ENCODE results near the gene MYO1B. TPM values are rescaled to one million over a fixed set of nuclear protein-coding genes. Genes with fewer than 3 reads are reported as not detected.

Gene MYO1B
- total RNA-seq, 1 experiment from 2014 or later, result not detected

DNA sequence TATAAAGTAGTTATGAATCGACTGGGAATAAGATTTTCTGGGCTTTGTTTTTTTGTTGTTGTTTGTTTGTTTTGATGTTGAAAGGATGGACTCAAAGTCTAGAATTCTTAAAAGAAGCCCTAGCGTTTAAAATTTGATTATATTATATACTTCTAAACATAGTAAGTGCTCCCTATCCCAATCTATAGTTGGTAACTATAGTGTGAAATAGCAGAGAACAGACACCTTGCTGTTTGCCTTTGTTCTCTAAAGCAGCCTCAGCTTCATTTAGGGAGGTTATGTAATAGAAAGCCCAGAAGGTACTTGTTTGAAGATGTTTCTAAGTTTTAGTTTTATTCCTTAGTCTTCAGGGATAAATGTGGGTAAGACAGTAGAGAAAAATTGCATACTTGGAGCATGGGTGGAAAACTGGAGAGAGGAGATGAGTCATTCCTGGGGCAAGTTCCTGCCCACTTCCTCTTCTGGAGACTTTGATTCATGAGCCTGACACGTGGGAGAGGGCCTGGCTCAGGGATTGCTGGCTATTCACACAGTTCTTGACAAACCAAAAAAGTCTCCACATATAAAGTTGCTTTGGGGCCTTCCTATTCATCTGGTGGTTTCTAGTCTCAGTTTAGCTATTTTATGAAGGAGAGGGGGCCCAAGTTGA, 131.9 kb downstream of the MYO1B start:
- Histone ChIP-seq H3K36me3 (ENCODE audit: insufficient read depth, low read length) (no peaks in the 10 kb centered on the region), H2AFZ (ENCODE audit: low read length) (no peak overlapping the region), H3K27me3 (ENCODE audit: low read length) (no peaks in the 10 kb centered on the region), H3K4me2 (ENCODE audit: low read depth, low read length, poor library complexity, severe bottlenecking) (no peak overlapping the region), H4K20me1 (ENCODE audit: insufficient read depth, low read depth, low read length) (no peaks in the 10 kb centered on the region), H3K27ac (ENCODE audit: low read length) (no peak overlapping the region), H3K9me3 (ENCODE audit: low read length) (no peaks in the 10 kb centered on the region), H3K9me2 (replicated peaks; ENCODE audit: insufficient read depth, low read length) (no peaks in the 10 kb centered on the region), H3K9ac (ENCODE audit: low read length) (no peak overlapping the region), H3K79me2 (ENCODE audit: low read length) (no peaks in the 10 kb centered on the region), H3K4me3 (ENCODE audit: low read length) (no peak overlapping the region), H3K4me1 (ENCODE audit: low read length) (no peaks in the 10 kb centered on the region)
- DNase-seq, result no peak

DNA sequence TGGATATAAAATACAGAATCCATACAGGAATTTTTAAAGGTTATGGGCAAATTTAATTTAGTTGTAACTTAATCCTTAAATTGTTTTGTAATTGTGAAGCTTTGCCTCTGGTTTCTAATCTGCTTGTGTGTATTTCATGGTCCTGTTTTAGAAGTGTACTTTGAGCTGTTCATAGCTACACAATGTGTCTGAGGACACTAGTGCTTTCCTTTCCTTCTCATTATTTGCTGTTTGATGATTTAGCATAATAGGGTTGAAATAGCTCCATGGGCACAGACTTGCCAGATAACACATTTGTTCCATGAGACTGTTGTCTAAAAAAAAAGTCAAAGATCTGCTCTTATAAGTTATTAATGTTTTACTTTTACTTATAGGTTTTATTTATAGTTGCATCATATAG, 134.2 kb downstream of the MYO1B start:
- no peak for DNase-seq
- no peaks in the 10 kb centered on the region for H3K4me1 ChIP-seq (ENCODE audit: low read length)
- H3K9ac ChIP-seq (ENCODE audit: low read length), result no peak overlapping the region
- H4K20me1 ChIP-seq (ENCODE audit: insufficient read depth, low read depth, low read length), result no peaks in the 10 kb centered on the region
- no peak overlapping the region for H3K4me3 ChIP-seq (ENCODE audit: low read length)
- H3K79me2 ChIP-seq (ENCODE audit: low read length), result no peaks in the 10 kb centered on the region
- no peaks in the 10 kb centered on the region for H3K9me2 ChIP-seq (replicated peaks; ENCODE audit: insufficient read depth, low read length)
- no peak overlapping the region for H3K27ac ChIP-seq (ENCODE audit: low read length)
- H3K27me3 ChIP-seq (ENCODE audit: low read length), result no peaks in the 10 kb centered on the region
- H3K9me3 ChIP-seq (ENCODE audit: low read length), result no peaks in the 10 kb centered on the region
- no peak overlapping the region for H2AFZ ChIP-seq (ENCODE audit: low read length)
- H3K4me2 ChIP-seq (ENCODE audit: low read depth, low read length, poor library complexity, severe bottlenecking), result no peak overlapping the region
- H3K36me3 ChIP-seq (ENCODE audit: insufficient read depth, low read length), result no peaks in the 10 kb centered on the region

DNA sequence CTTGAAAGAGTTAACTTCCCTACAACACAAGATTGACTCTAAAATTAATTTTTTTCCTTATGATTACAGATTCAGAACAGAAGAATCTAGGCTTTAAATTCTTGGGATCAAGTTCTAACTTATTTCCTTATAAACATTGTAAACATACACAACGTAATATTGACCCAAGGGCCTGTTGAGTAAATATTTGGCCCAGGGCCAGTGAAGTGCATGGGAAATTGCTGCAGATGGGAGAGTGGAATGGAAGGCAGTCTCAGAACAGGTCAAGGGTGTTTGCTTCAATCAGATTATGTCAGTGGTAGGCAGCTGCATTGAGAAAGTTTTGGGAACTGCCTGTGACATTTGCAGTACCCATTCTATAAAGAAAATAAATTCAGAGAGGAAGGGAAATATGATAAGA, 137.6 kb downstream of the MYO1B start:
- Histone ChIP-seq H3K4me2 (ENCODE audit: low read depth, low read length, poor library complexity, severe bottlenecking) (no peak overlapping the region), H3K36me3 (ENCODE audit: insufficient read depth, low read length) (no peaks in the 10 kb centered on the region), H3K27me3 (ENCODE audit: low read length) (no peaks in the 10 kb centered on the region), H3K4me1 (ENCODE audit: low read length) (no peaks in the 10 kb centered on the region), H3K9ac (ENCODE audit: low read length) (no peak overlapping the region), H3K4me3 (ENCODE audit: low read length) (no peak overlapping the region), H3K9me2 (replicated peaks; ENCODE audit: insufficient read depth, low read length) (no peaks in the 10 kb centered on the region), H3K79me2 (ENCODE audit: low read length) (no peaks in the 10 kb centered on the region), H3K27ac (ENCODE audit: low read length) (no peak overlapping the region), H3K9me3 (ENCODE audit: low read length) (no peaks in the 10 kb centered on the region), H2AFZ (ENCODE audit: low read length) (no peak overlapping the region), H4K20me1 (ENCODE audit: insufficient read depth, low read depth, low read length) (no peaks in the 10 kb centered on the region)
- DNase-seq, result no peak

DNA sequence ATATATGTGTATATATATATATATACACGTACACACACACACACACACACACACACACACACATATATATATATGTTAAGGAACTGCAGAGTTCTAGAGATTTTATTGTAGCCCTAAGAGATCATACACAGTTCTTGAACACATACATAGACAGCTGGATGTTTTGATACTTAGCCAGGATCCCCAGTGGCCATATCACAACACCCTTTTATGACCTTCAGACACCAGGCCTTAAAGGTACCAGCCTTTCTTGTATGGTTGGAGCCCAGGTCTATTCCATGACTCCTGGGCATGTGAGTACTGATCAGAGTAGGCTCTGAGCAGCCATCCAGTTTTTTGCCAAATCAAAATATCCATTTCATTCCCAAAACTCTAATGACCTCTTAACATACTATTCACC, 138.3 kb downstream of the MYO1B start:
- Histone ChIP-seq H3K9ac (ENCODE audit: low read length) (no peak overlapping the region), H3K27me3 (ENCODE audit: low read length) (no peaks in the 10 kb centered on the region), H3K79me2 (ENCODE audit: low read length) (no peaks in the 10 kb centered on the region), H3K9me3 (ENCODE audit: low read length) (no peaks in the 10 kb centered on the region), H3K27ac (ENCODE audit: low read length) (no peak overlapping the region), H2AFZ (ENCODE audit: low read length) (no peak overlapping the region), H4K20me1 (ENCODE audit: insufficient read depth, low read depth, low read length) (no peaks in the 10 kb centered on the region), H3K4me1 (ENCODE audit: low read length) (no peaks in the 10 kb centered on the region), H3K4me2 (ENCODE audit: low read depth, low read length, poor library complexity, severe bottlenecking) (no peak overlapping the region), H3K36me3 (ENCODE audit: insufficient read depth, low read length) (no peaks in the 10 kb centered on the region), H3K4me3 (ENCODE audit: low read length) (no peak overlapping the region), H3K9me2 (replicated peaks; ENCODE audit: insufficient read depth, low read length) (no peaks in the 10 kb centered on the region)
- DNase-seq, result no peak

DNA sequence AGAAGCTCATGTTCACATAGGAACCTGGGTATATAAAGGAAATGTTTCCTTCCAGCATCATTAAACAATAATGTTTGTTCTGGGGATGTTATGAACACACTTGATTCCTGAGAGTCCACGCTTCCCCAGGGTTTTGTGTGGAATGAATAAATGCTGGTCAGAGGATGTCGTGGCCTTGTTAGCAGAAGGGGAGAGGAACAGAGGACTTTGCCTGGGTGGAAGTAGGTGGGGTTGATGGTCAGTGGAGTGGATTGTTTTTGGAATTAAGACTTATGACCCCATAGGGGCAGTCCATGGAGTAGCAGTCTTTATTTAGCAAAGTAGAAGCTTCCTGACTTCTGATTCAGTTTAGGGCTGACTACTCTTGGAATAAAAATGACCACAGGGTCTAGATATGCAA, 139.6 kb downstream of the MYO1B start:
- H2AFZ ChIP-seq (ENCODE audit: low read length), result no peak overlapping the region
- no peaks in the 10 kb centered on the region for H4K20me1 ChIP-seq (ENCODE audit: insufficient read depth, low read depth, low read length)
- no peak overlapping the region for H3K4me2 ChIP-seq (ENCODE audit: low read depth, low read length, poor library complexity, severe bottlenecking)
- H3K4me3 ChIP-seq (ENCODE audit: low read length), result no peak overlapping the region
- no peaks in the 10 kb centered on the region for H3K4me1 ChIP-seq (ENCODE audit: low read length)
- H3K9me2 ChIP-seq (replicated peaks; ENCODE audit: insufficient read depth, low read length), result no peaks in the 10 kb centered on the region
- no peak overlapping the region for H3K27ac ChIP-seq (ENCODE audit: low read length)
- H3K79me2 ChIP-seq (ENCODE audit: low read length), result no peaks in the 10 kb centered on the region
- H3K9me3 ChIP-seq (ENCODE audit: low read length), result no peaks in the 10 kb centered on the region
- H3K36me3 ChIP-seq (ENCODE audit: insufficient read depth, low read length), result no peaks in the 10 kb centered on the region
- no peak overlapping the region for H3K9ac ChIP-seq (ENCODE audit: low read length)
- DNase-seq, result no peak
- no peaks in the 10 kb centered on the region for H3K27me3 ChIP-seq (ENCODE audit: low read length)

DNA sequence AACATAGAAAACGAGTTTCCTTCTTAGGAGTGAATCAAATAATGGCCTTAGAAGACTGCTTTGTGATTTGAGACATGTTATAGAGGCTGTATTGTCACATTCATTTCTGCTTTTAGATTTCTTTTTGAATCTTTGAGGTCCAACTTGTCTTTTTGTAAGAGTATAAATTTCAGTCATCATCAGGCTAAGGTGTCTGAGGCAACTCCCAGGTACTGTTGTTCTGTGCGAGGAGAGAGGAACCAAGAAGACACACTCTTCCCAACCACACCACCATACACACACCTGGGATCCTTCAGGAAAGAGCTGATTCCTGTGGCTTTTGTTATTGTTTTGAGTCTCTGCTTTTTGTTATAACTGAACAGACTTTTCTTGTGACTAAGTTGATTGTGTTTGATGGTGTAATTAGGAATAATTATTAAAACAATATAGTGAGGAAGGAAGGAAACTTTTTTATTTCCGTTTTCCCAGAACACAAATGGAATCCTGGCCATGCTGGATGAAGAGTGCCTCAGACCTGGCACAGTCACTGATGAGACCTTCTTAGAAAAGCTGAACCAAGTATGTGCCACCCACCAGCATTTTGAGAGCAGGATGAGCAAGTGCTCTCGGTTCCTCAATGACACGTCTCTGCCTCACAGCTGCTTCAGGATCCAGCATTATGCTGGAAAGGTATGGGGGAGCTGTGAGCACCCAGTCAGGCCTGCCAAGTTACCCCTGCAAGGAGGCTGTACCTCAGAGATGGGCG, 140.4 kb downstream of the MYO1B start:
- H4K20me1 ChIP-seq (ENCODE audit: insufficient read depth, low read depth, low read length), result no peaks in the 10 kb centered on the region
- H3K4me2 ChIP-seq (ENCODE audit: low read depth, low read length, poor library complexity, severe bottlenecking), result no peak overlapping the region
- no peak overlapping the region for H2AFZ ChIP-seq (ENCODE audit: low read length)
- no peaks in the 10 kb centered on the region for H3K9me2 ChIP-seq (replicated peaks; ENCODE audit: insufficient read depth, low read length)
- no peak for DNase-seq
- H3K9ac ChIP-seq (ENCODE audit: low read length), result no peak overlapping the region
- no peak overlapping the region for H3K27ac ChIP-seq (ENCODE audit: low read length)
- no peaks in the 10 kb centered on the region for H3K9me3 ChIP-seq (ENCODE audit: low read length)
- no peaks in the 10 kb centered on the region for H3K4me1 ChIP-seq (ENCODE audit: low read length)
- no peaks in the 10 kb centered on the region for H3K36me3 ChIP-seq (ENCODE audit: insufficient read depth, low read length)
- H3K4me3 ChIP-seq (ENCODE audit: low read length), result no peak overlapping the region
- no peaks in the 10 kb centered on the region for H3K27me3 ChIP-seq (ENCODE audit: low read length)
- no peaks in the 10 kb centered on the region for H3K79me2 ChIP-seq (ENCODE audit: low read length)

DNA sequence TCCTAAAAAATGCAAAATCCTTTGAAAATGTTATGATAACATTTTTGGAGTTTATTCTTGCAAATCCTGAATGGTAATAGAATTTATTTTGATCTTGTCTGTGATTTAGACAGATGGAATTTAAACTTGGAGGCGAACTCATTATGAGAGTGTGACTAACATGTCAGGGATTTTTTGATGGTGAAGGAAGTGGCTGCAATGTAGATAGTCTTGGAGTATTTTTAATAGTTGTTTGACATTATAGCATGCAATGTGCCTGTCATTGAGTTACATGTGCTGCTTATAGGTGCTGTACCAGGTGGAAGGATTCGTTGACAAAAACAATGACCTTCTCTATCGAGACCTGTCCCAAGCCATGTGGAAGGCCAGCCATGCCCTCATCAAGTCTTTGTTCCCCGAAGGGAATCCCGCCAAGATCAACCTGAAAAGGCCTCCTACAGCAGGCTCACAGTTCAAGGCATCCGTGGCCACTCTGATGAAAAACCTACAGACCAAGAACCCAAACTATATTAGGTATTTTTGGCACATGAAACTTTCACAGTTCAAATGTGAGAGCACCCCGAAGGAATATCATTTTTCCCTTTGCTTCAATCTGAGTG, 141.8 kb downstream of the MYO1B start:
- Histone ChIP-seq H3K9me3 (ENCODE audit: low read length) (no peaks in the 10 kb centered on the region), H3K4me3 (ENCODE audit: low read length) (no peak overlapping the region), H3K27me3 (ENCODE audit: low read length) (no peaks in the 10 kb centered on the region), H3K27ac (ENCODE audit: low read length) (no peak overlapping the region), H4K20me1 (ENCODE audit: insufficient read depth, low read depth, low read length) (no peaks in the 10 kb centered on the region), H3K9me2 (replicated peaks; ENCODE audit: insufficient read depth, low read length) (no peaks in the 10 kb centered on the region), H3K36me3 (ENCODE audit: insufficient read depth, low read length) (no peaks in the 10 kb centered on the region), H3K9ac (ENCODE audit: low read length) (no peak overlapping the region), H3K4me2 (ENCODE audit: low read depth, low read length, poor library complexity, severe bottlenecking) (no peak overlapping the region), H3K79me2 (ENCODE audit: low read length) (no peaks in the 10 kb centered on the region), H2AFZ (ENCODE audit: low read length) (no peak overlapping the region), H3K4me1 (ENCODE audit: low read length) (no peaks in the 10 kb centered on the region)
- no peak for DNase-seq

DNA sequence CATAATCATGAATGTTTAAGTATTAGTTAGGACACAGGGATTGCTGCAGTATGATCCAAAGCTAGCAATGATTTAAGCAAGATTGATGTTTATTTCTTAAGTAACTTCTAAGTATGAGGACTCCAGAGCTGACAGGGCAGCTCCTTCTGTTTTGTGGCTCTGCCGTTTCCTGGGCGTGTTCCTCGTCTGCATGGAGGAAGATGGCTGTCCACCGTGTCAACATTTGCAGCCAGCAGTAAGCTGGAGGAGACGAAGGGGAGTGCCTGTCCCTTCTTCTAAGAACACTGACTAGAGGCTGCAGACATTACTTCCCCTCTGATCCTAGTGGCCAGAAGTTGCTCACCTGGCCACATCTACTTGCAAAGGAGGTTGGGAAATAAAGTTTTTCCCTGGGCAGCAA, 144.1 kb downstream of the MYO1B start:
- Histone ChIP-seq H3K79me2 (ENCODE audit: low read length) (no peaks in the 10 kb centered on the region), H4K20me1 (ENCODE audit: insufficient read depth, low read depth, low read length) (no peaks in the 10 kb centered on the region), H3K27ac (ENCODE audit: low read length) (no peak overlapping the region), H3K27me3 (ENCODE audit: low read length) (no peaks in the 10 kb centered on the region), H3K9me3 (ENCODE audit: low read length) (no peaks in the 10 kb centered on the region), H3K4me3 (ENCODE audit: low read length) (no peak overlapping the region), H3K4me2 (ENCODE audit: low read depth, low read length, poor library complexity, severe bottlenecking) (no peak overlapping the region), H3K4me1 (ENCODE audit: low read length) (no peaks in the 10 kb centered on the region), H3K9me2 (replicated peaks; ENCODE audit: insufficient read depth, low read length) (no peaks in the 10 kb centered on the region), H3K9ac (ENCODE audit: low read length) (no peak overlapping the region), H3K36me3 (ENCODE audit: insufficient read depth, low read length) (no peaks in the 10 kb centered on the region), H2AFZ (ENCODE audit: low read length) (no peak overlapping the region)
- no peak for DNase-seq

Measured in Karpas-422 (cell line).